HL-60 (cell line): Measurements from ENCODE around the gene RANGAP1.

Source experiments
- DNase-seq, 2 experiments: peaks; one replicate each; pipeline ENCODE4 v3.0.0-alpha.2; 2010 to 2020; ENCODE audit warnings: low read depth in 1 of 2, low spot score in 1 of 2
- H3K27ac ChIP-seq: fragments of 250-450 bp; sonication (Bioruptor Pico); replicated peaks from 2 replicates; pipeline ENCODE4 v1.5.1; 2020; ENCODE audit warnings: mild to moderate bottlenecking, moderate library complexity
- H3K27me3 ChIP-seq: fragments of 250-450 bp; sonication (Bioruptor Pico); 2 replicates; pipeline ENCODE4 v1.5.1; 2021; ENCODE audit warnings: mild to moderate bottlenecking, moderate library complexity; ENCODE audit not compliant: insufficient read depth, poor library complexity, severe bottlenecking
- H3K4me3 ChIP-seq: replicated peaks from 2 replicates; pipeline ENCODE4 v1.5.1; 2011; ENCODE audit warnings: mild to moderate bottlenecking, control low read depth, low read length; ENCODE audit not compliant: insufficient read depth
- CTCF ChIP-seq: IDR thresholded peaks from one replicate; pipeline ENCODE4 v1.5.1; 2011; ENCODE audit warnings: low read length, control low read depth, inconsistent platforms; ENCODE audit not compliant: insufficient read depth
- GABPA ChIP-seq: IDR thresholded peaks from 2 replicates; pipeline ENCODE4 v1.6.1; 2012; ENCODE audit warnings: low read depth
- POLR2AphosphoS5 ChIP-seq: IDR thresholded peaks from 2 replicates; pipeline ENCODE4 v1.6.1; 2012; ENCODE audit warnings: low read depth
- REST ChIP-seq: IDR thresholded peaks from 2 replicates; pipeline ENCODE4 v1.6.1; 2012; ENCODE audit warnings: low read depth; ENCODE audit not compliant: insufficient replicate concordance
- SPI1 ChIP-seq: IDR thresholded peaks from 2 replicates; pipeline ENCODE4 v1.6.1; 2012; ENCODE audit warnings: low read depth, mild to moderate bottlenecking, borderline replicate concordance

RANGAP1 gene

GRCh38 chr22:41248314-41248713 lies 37.7 kb downstream of the RANGAP1 start:
- no peak for TF ChIP-seq SPI1
- no peak for TF ChIP-seq CTCF
- TF ChIP-seq POLR2AphosphoS5, result no peak
- no peak for TF ChIP-seq REST
- no peak for TF ChIP-seq GABPA
- no peak overlapping the region for H3K4me3 ChIP-seq
- DNase-seq, result no peak

GRCh38 chr22:41247703-41248102 lies 38.3 kb downstream of the RANGAP1 start:
- Histone ChIP-seq H3K4me3 (no peak overlapping the region), H3K27me3 (no peaks in the 10 kb centered on the region), H3K27ac (no peak overlapping the region)
- no peak for TF ChIP-seq REST
- no peak for TF ChIP-seq SPI1
- TF ChIP-seq GABPA, result no peak
- TF ChIP-seq CTCF, result no peak
- no peak for TF ChIP-seq POLR2AphosphoS5
- DNase-seq, result no peak

More at GRCh38 chr22:41248314-41248713, 37.7 kb downstream of the RANGAP1 start:
- H3K27me3 ChIP-seq, result no peaks in the 10 kb centered on the region
- no peak overlapping the region for H3K27ac ChIP-seq

- DNase-seq, result no peak
- H3K27me3 ChIP-seq, result no peaks in the 10 kb centered on the region
These were observed 40.0 kb downstream of the RANGAP1 start for GRCh38 chr22:41245917-41246499.

More at GRCh38 chr22:41245917-41246499, 40.0 kb downstream of the RANGAP1 start:
- Histone ChIP-seq H3K4me3 (no peak overlapping the region), H3K27ac (no peak overlapping the region)
- TF ChIP-seq SPI1 (no peak), POLR2AphosphoS5 (no peak), GABPA (no peak), CTCF (no peak)
